MCF 10A (cell line): ENCODE results near the gene RPS15. TPM values are rescaled to one million over a fixed set of nuclear protein-coding genes. Genes with fewer than 3 reads are reported as not detected.

Experiments
- BruUV-seq: library from RNA; stranded (reverse); fragments of 400-500 nt; replicated peaks from 2 replicates; lab custom pipeline; 2021; lab: Mats Ljungman, UMichigan
- CTCF ChIA-PET: fragments of 300-600 bp; sonication (Branson Sonifier 250); formaldehyde crosslinking; extraction: SDS; loops from one replicate; lab custom pipeline; 2021; ENCODE audit warnings: antibody characterized with exemption, inconsistent platforms; lab: Yijun Ruan, JAX
- POLR2A ChIA-PET: fragments of 300-600, 350-650 bp; sonication (Branson Sonifier 250); formaldehyde crosslinking; extraction: SDS; loops from one replicate; lab custom pipeline; 2020; ENCODE audit warnings: antibody characterized with exemption, inconsistent platforms; lab: Yijun Ruan, JAX
- DNase-seq: peaks from one replicate; pipeline ENCODE4 v3.0.0-alpha.2; 2018; ENCODE audit not compliant: unreplicated experiment
- H3K27ac Mint-ChIP-seq: one replicate; pipeline ENCODE4 v1.8.0; 2022; ENCODE audit warnings: mild to moderate bottlenecking, low read depth, mixed read lengths; ENCODE audit not compliant: unreplicated experiment
- H3K27me3 Mint-ChIP-seq: one replicate; pipeline ENCODE4 v1.8.0; 2022; ENCODE audit warnings: mixed read lengths; ENCODE audit not compliant: insufficient read depth, unreplicated experiment
- H3K36me3 Mint-ChIP-seq: one replicate; pipeline ENCODE4 v1.8.0; 2022; ENCODE audit warnings: mild to moderate bottlenecking, moderate library complexity, mixed read lengths; ENCODE audit not compliant: insufficient read depth, unreplicated experiment
- H3K4me1 Mint-ChIP-seq: one replicate; pipeline ENCODE4 v1.8.0; 2022; ENCODE audit warnings: mixed read lengths; ENCODE audit not compliant: insufficient read depth, unreplicated experiment
- H3K4me3 Mint-ChIP-seq: one replicate; pipeline ENCODE4 v1.8.0; 2022; ENCODE audit warnings: mild to moderate bottlenecking, moderate library complexity, mixed read lengths; ENCODE audit not compliant: unreplicated experiment
- H3K9me3 Mint-ChIP-seq: one replicate; pipeline ENCODE4 v1.8.0; 2022; ENCODE audit warnings: mixed read lengths; ENCODE audit not compliant: unreplicated experiment
- intact Hi-C: fragments of 100-400 bp; cut with micrococcal nuclease; formaldehyde crosslinking; loops from 2 replicates; pipeline ENCODE4 v1.14.1; 2022
- total RNA-seq: library from RNA; stranded (reverse); gene quantifications from 2 replicates; pipeline ENCODE4 v1.2.3, GENCODE V29; 2022
- TF ChIP-seq, protein P1 (sequence below): fragments of 200-600 bp; IDR thresholded peaks from one replicate; pipeline ENCODE4 v1.8.0; 2022; ENCODE audit warnings: antibody characterized with exemption, mild to moderate bottlenecking; ENCODE audit not compliant: unreplicated experiment

Gene RPS15
- total RNA-seq, 1 experiment from 2014 or later = 1,168 TPM

DNA sequence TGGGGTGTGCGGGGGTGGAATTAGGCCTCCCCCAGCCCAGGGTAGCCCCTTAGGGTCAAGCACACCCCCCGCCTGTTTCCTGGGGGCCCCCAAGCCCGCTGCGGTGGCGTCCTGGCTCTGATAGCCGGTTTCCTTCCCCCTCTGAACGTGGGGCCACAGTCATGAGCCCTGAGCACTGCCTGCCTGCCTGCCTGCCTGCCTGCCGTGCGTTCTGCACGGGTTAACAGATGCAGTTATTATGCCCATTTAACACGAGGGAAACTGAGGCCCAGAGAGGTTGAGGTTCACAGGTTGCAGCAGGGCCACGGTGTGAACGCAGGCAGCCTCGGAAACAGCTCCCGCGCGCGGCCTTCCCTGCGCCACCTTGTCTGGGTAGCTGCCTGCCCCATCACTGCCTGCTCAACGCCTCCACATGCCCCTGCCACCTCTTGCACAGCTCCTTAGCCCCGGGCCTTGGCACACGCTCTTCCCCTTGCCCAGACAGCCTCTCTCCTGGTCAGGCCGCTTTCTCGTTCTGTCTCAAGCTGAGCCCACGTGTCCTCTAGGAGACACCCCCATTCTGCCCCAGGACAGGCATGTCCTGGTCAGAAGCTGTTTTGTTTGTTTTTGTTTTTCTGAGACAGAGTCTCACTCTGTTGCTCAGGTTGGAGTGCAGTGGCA is 35.7 kb upstream of the RPS15 start:
- Mint-ChIP-seq H3K36me3 (no peaks in the 10 kb centered on the region), H3K4me1 (peaks cover 11% of the 10 kb centered on the region), H3K27me3 (no peaks in the 10 kb centered on the region), H3K4me3 (peak overlapping the region; percentile 37), H3K27ac (peak overlapping the region; percentile 17), H3K9me3 (no peaks in the 10 kb centered on the region)
- peak; percentile 86 for DNase-seq
- ChIA-PET CTCF (interaction anchor here (0.6 to 0.9 kb wide), 7 partner anchors 13 to 177 kb away, joined by 3 to 4 read pairs (median 3); no protein-coding TSS in a partner anchor), POLR2A (interaction anchor here (0.5 to 1.8 kb wide), 12 partner anchors 8 to 257 kb away, joined by 3 to 9 read pairs (median 4); partner anchors contain the start of genes CIRBP, FAM174C and NDUFS7)
- no TSS peak for BruUV-seq
- intact Hi-C loops = no loop called here
- TF ChIP-seq, protein P1, sequence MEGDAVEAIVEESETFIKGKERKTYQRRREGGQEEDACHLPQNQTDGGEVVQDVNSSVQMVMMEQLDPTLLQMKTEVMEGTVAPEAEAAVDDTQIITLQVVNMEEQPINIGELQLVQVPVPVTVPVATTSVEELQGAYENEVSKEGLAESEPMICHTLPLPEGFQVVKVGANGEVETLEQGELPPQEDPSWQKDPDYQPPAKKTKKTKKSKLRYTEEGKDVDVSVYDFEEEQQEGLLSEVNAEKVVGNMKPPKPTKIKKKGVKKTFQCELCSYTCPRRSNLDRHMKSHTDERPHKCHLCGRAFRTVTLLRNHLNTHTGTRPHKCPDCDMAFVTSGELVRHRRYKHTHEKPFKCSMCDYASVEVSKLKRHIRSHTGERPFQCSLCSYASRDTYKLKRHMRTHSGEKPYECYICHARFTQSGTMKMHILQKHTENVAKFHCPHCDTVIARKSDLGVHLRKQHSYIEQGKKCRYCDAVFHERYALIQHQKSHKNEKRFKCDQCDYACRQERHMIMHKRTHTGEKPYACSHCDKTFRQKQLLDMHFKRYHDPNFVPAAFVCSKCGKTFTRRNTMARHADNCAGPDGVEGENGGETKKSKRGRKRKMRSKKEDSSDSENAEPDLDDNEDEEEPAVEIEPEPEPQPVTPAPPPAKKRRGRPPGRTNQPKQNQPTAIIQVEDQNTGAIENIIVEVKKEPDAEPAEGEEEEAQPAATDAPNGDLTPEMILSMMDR = no peak

DNA sequence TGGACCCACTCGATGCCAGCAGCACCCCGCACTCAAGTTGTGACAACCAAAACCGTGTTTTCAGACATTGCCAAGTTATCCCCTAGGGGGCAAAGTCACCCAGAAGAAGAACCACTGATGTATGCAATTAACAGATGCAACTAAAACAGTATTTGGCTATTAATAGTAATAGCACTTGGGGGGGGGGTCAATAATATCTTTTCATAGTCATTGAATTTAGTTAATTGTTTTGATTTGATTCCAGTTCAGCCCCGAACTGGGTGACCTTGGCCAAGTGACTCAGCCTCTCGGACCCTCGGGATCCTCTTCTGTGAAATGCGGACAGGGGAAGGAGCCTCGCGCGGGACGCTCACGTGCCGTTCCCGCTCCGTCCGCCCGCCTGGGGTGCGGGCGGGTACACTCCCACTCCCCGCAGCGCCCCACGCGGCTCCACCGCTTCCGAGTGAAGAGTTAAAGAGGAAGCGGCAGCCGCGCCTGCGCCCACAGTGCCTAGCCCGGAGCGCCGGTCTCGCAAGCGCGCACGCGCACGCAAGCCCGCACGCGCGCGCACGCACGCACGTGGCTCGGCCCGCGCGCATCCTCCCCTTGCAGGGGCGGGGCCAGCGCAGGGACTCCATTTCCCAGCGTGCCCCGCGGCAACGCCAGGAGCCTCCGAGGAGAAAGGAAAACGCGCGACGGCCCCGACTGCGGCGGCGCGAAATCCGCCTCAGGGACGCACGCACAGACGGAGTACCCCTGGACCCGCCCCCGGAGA is 31.2 kb upstream of the RPS15 start:
- ChIA-PET CTCF (no interaction called here), POLR2A (no interaction called here)
- H3K27me3 Mint-ChIP-seq = no peaks in the 10 kb centered on the region
- H3K4me3 Mint-ChIP-seq = peak overlapping the region; percentile 76
- no peak overlapping the region for H3K27ac Mint-ChIP-seq
- peaks cover 35% of the 10 kb centered on the region for H3K4me1 Mint-ChIP-seq
- H3K36me3 Mint-ChIP-seq = peaks cover 14% of the 10 kb centered on the region
- TF ChIP-seq, protein P1 = peak; percentile 44
- intact Hi-C loops = no loop called here
- DNase-seq = peak; percentile 99
- no peaks in the 10 kb centered on the region for H3K9me3 Mint-ChIP-seq
- TSS peak; percentile 75 for BruUV-seq

DNA sequence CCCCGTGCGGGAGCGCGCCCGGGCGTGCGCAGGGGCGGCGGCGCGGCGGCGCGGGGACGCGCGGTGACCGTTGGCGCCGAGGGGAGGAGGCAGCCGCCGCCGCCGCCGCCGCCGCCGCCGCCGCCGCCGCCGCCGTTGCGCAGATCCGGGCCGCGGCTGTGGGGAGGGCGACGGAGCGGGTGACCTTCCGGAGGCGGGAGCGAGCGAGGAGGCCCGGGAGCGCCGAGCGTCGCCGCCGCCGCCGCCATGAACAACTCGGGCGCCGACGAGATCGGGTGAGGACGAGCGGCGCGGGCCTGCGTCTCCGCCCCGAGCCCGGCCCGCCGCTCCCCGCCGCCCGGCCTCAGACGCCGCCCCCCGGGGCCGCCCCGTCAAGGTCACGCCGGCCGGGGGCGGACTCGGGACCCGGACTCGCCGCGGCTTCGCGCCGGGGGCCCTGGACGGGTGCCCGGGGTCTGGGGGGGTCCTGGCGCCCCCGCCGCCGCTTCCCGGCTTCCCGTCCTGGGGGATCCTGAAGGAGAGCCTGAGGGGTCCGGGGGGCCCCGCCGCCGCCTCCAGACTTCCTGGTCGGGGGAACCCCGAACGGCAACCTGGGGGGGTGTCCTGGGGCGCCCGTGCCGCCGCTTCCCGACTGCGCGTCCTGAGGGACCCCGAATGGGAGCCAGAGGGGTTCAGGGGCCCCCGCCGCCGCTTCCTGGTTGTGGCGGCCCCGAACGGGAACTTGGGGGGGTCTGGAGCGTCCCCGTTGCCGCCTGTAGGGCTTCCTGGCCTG is 30.5 kb upstream of the RPS15 start, which contains the start of gene DAZAP1:
DAZAP1 (plus strand) TSS at position 59 of the 772 bp plus-strand sequence; CDS start at position 247, 188 bp downstream.
- Mint-ChIP-seq H3K36me3 (peaks cover 17% of the 10 kb centered on the region), H3K27me3 (no peaks in the 10 kb centered on the region), H3K4me3 (peak within 1 kb of the TSS; percentile 88), H3K9me3 (no peaks in the 10 kb centered on the region), H3K4me1 (peaks cover 32% of the 10 kb centered on the region), H3K27ac (no peak within 1 kb of the TSS)
- intact Hi-C loops = no loop called here
- CTCF ChIA-PET = no interaction called here
- POLR2A ChIA-PET = no interaction called here
- no TSS peak for BruUV-seq
- TF ChIP-seq, protein P1 = no peak
- no peak for DNase-seq
